GM19025 (cell line): ENCODE results near the gene DCAF8.

Experiments used
- ATAC-seq: cut with Tn5 transposase; IDR thresholded peaks from one replicate; pipeline ENCODE4 v1.9.1; 2021; ENCODE audit warnings: mild to moderate bottlenecking, low read depth, moderate library complexity; ENCODE audit not compliant: unreplicated experiment

Gene DCAF8

DNA sequence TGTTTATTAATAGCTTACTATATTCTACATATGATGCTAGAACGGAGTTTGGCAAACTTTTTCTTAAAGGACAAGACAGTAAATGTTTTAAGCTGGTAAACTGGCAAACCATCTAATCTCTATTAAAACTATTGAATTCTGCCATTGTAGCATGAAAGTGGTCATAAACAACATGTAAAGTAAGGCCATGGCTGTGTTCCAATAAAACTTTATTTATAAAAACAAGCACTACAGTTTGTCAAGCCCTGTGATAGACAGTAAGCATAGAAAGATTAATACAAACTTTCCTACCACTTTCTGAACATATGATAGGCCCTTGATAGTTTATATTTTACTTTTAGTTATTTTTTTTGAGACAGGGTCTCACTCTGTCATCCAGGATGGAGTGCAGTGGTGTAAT is 34.8 kb downstream of the DCAF8 start:
- no peak for ATAC-seq

DNA sequence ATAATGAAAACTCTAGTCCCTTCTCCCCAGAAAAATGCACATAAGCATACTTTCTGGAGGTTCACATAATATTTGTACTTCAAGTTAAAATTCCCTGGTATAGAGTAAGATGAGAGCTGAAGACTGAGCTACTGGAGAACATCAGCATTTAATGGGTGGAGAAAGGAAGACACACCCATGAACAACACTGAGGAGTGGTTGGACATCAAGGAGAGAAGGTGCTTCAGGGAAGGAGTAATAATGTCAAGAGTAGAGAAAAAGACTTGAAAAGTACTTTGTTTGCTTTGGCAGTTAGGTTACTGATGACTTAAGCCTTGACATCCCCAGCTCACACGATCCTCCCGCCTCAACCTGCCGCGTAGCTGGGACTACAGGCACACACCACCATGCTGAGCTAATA is 35.3 kb downstream of the DCAF8 start:
- ATAC-seq, result no peak

DNA sequence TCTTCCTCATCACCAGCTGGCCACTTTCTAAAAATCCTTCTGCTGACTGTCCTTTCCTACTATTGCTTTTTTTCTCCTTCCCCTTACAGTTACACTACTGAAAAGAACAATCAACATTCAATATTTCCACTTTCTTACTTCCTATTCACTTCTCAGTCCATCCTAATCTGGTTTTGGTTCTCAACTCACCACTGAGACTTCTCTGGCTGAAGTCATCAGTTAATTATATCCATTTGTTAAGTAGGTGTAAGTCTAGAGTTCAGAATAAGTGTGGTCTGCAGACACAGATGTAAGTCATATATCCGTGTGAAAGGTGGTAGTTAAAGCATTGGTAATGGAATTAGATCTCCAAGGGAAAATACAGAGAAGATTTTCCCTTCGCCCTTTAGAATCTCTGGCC is 35.7 kb downstream of the DCAF8 start:
- ATAC-seq, result no peak

DNA sequence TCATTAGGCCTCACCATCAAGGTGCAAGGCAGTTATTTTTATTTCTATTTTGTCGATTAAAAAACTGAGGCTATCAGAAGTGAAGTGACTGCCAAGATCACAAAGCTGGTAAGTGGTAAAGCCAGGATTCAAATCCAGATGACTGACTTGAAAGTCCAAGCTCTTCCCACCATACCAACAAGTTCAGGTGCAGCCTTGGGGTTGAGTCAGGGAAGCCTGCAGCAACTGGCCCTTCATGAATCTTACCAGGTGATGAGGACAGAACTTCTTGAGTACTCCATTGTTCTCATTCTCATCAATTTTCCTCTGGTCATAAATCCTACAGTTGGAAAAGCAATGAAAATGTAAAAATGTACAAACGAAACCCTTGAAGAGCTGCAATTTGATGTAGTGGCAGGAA is 37.0 kb downstream of the DCAF8 start:
- no peak for ATAC-seq

DNA sequence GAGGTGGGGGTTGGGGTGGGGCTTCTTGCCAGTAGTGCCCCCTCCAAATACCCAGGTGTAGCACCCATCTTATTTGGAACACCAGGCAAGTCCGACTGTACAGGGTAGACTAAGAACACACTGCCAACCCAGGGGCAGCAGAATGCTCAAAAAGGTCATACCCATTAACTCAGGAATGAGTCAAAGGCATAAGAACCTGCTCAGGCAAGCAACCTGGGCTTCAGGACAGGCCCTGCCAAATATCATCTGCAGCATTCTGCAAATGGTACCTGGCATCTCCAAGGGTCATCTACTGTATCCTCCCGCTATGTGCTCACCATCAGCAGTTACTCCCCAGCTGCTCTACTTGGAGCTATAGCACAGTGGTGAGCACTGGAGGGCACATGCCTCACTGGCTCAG is 37.7 kb downstream of the DCAF8 start:
- no peak for ATAC-seq

DNA sequence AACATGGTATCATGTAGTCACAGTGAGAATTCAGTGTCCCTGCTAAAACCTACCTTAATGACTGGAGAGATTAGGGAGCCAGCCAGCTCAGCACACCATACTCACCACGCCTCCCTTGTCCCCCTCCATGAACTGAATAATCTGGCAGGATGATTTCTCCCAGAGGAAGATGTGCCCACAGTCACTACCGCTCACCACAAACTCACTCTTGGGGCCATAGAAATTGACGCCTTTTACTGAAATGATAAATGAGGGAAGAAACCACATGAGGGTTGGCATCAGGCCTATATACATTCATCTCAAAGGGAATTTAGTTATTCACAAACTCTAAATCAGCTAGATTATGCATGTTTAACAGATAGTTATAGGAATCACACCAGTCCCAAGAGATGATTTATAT is 39.8 kb downstream of the DCAF8 start:
- no peak for ATAC-seq

DNA sequence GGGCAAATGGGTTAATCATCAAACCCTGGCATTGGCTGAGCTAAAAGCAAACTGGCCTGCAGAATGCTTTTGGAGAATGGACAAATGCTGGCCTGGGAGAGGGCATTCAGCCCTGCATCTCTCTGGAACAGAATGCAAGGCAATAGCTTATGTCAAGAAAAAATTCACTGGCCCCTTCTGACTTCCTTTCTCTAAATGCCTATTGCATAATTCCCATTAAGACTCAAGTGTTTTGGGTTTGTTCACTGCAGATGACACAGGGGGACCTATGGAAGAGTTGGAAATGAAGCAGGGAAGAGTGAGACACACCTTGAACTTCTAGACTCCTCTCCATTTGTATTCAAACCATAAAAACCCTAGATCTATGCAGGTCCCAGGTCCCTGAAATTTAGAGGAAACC is 41.3 kb downstream of the DCAF8 start:
- no peak for ATAC-seq

DNA sequence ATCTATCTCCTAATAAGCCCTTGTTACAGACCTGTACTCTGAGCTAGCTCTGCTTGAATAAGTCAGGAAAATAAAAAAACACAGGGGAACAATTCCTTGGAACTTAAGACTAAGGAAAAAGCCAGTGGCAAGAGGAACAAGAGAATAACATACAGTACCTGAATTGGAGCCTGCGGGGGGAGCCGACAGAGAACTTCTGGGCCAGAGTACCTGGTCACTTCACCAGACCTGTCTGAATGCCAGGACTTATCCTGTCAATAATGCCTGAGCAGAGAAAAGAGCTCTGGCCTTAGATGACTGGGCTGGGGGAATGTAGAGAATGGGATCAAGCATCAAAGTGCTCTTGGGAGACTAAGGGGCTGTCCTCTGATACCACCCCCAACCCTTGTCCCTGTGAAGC is 42.0 kb downstream of the DCAF8 start:
- ATAC-seq, result no peak

DNA sequence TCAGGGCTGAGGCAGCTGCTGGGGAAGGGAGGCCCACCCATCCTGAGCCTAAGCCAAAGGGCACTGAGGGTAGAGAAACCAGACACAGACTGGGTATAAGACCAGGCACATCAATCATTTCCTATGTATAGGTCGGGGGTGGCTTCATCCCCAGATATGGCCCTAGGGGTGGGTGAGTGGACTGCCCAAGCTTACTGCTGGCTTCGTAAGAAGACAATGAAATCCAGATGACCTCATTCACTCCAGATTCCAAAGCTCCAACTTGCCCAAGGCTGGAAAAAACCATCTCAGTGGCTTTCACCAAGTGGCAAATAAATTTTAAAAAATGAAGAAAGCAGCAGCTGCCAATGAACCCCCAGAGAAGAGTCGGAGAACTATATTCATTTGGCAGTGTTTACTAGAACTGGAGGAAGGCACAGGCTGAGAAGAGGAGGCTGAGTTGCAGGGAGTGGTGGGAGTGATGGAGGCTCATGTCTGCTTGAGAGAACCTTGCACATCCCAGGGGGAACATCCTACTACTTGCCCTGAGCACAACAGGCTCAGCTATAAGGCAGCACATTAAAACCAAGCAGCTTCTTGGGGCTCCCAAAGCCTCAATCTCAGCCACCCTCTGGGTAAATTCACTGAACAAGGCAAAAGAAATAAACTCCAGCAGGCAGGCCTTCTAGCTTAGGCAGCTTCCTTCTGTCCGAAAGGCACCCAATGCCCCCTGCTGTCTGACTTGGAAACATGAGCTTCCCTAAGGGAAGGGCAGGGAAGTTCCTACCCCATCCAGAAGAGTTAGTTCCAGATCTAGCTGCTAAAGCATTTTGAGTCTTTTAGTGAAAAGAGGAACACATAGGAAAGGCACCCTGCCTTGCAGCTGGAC is 43.1 kb downstream of the DCAF8 start:
- ATAC-seq, result no peak

DNA sequence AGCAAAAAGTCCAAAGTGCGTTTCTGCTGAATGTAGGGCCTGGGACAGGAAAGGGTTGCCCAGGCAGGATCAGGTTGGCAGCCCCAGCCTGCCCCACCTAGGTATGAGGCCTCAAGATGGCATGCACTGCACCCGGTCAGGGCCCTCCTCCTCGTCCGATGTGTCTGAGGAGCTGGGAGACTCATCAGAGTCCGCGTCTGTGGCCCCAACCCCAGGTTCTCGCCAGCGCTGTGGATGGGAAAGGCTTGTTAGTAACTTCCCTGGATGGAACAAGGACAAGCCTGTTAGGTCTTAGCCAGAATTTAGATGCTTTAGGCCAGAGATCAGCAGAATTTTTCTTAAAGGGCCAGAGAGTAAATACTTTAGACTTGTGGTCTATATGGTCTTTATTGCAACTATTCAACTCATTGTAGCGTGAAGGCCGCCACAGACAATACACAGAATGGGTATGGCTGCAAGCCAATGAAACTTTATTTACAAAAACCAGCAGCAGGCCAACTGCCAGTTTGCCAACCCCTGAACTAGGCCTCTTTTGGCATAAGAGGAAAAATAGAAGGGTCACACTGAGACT is 44.8 kb downstream of the DCAF8 start:
- ATAC-seq, result no peak

DNA sequence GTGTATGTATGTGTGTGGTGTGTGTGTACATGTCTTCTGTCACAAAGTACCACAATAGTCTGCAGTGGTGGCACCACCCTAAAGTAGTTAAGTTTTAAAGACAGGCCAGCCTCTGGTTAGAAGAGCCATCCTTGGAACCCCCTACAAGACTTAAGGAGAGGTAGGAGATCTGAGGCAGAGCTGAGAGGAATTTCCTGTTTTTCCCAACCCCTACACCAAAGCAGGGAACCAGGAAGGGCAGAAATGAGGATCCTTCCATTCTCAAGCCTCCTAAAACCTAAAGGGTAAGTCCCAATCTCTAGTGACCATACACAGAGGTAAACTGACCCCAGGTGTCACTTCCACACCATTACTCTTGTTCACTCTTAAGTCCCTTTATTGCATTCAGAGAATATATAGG is 46.0 kb downstream of the DCAF8 start:
- no peak for ATAC-seq

DNA sequence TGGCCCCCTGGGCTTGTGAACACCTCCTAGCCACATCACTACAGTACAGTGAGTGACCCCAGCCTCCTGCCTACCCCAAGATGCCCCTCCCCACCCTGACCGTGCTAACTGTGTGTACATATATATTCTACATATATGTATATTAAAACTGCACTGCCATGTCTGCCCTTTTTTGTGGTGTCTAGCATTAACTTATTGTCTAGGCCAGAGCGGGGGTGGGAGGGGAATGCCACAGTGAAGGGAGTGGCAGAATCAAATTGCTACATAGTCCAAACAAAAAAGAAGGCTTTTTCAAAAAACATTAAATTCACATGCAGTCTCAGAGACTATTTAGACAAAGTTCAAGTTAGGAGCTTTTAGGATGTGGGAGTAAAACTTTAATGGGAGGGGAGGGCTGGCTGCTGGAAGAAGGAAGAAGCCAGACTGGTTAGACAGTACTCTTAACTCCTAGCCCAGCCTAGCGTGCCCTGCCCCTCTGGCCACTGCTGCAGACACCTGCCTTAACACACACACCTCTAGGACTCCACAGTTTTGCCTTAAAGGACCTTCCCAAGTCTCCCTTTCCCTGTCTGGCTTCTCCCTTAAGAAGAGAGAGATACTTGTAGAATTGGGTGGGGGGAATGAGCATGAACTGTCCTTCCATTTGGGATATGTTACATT is 47.7 kb downstream of the DCAF8 start:
- ATAC-seq, result no peak

DNA sequence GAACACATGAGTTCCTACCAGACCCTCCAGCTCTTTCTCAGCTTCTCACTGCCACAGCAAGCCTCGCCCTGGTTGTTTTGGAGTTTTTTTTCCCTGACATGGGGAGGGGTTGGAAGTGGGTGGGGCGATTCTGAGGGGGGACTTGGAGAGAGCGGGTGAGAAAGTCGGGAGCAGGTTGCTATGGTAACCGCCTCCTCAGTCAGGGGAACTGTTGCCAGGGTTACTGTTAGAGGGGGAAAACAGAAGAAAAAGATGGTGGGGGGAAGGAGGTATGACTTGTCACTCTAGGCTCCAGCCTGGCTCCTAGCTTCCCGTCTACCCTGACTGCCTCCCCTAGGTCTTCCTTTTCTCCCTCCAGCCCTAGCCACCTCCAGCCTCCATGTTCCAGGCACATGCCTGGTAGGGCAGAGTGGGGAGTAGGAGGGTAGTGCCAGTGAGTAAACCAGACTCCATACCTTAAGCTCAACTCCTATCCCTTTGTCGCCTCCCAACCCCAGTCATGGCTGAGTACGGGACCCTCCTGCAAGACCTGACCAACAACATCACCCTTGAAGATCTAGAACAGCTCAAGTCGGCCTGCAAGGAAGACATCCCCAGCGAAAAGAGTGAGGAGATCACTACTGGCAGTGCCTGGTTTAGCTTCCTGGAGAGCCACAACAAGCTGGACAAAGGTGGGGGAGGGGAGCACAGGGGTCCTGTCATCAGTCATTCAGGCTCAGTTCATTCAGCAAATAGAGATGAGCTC is 51.1 kb downstream of the DCAF8 start:
- no peak for ATAC-seq

DNA sequence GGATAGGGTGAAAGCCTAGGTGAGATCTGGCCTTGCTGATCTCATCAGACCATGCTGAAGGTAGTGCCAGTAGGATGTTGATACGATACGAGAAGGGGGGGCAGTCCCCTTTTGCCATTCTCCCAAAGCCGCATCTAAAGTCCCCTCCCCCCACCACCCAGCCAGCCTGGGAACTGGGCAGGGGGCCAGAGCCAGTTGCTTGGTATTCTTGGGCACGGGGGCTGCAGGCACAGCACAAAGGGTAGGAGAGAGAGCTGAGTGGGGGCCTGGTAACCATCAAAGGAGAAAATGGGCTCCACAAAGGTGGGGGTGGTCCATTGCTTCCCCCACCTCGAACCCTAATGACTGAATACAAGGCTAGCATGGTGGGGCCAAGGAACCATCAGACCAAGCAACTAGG is 51.8 kb downstream of the DCAF8 start:
- ATAC-seq, result no peak

DNA sequence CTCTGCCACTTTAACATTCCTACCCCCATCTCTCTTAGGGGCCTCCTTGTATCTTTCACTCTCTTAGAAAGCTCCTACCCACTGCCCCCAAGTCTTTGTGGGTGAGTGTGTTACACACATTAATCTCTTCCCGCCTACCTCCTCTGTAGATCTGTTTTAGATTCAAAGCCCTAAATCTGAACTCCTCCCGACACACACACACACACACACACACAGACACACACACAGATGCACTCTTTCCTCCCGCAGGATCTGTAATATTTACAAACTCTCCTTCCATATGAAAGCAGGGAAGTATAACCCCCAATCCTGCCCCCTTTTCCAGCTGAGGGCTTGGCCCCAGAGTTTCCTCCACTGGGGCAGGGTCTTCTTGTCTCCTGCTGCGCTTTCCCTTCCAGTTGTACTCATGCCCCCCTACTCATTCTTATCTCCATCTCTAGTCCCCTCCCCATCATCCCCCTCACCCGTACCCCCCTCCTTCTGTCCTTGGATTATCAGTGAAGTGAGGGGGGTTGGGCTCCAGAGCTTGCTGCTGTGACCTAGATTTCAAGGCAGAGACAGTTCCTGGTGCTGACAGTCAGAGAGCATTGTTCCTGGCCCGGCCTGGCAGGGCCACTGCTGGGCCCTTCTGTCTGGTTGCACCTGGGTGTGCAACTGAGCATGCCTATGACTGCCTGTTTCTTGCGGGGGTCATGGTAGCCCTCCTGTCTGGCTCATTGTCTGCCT is 52.9 kb downstream of the DCAF8 start:
- ATAC-seq, result no peak

DNA sequence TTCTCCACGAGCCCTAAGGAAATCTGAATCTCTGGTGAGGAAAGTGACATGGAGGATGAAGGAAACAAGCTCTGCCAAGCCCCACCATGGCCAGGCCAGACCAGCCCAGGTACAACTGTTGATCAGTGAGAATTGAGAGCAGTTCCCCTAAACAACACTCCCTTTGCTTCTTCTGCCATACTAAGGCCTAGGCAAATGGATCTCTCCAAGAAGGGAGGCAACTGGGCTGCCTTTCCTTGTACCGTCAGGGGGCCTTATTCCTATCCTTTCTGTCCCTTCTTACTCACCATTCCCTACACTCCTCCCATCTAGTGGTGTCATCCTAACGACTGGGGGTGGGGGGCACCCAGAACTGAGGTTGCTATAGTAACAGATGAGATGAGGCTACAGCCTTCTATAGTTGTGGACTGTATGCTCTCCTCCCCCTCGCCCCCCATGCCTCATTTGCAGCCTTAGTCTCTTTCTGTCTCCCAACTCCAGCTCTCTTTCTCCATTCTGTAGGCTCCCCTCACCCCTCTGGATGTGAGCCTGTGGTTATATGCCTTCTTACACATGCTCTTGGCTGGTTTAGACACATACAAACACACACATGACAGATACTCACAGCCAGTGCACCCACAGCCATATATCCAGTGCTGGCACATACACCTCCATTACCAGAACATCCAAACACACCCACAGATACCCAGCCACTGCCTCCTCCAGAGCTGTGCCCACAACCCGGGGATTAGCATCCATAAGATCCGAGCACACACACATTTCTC is 53.6 kb downstream of the DCAF8 start:
- no peak for ATAC-seq

DNA sequence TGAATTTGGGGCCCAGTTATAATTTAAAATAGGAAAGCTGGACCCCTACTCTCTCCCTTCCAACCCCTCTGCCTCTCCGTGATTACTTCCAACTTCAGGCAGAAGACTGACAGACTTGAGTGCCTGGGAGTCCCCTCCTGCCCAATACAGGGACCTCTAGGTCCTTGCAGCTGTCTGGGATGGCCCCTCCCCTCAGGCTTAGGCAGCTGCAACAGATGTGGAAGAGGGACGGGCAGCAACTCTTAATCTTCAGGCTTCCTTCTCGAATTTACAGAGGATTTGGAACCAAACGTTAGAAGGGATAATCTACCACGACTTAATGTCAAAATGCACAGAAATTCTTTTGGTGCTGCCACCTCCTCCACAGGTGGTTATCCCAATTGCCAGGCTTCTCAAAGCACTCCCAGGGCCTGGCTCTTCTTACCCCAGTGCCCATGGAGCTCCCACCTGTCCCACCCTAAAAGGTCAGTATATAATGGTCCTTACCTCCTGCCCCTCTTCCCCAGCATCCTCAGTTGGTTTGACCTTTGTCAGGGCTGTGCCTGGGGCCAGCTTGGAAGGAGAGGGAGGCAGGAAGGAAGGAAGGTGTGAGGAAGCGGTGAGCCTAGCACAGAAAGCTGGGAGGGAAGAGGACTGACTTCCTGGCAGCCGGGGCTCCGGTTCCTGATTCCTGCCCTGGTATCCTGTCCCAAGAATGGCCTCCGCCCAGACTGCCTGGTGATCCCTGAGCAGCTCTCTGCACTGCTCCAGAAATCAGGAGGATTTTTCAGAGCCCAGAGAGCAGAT is 54.4 kb downstream of the DCAF8 start:
- no peak for ATAC-seq

DNA sequence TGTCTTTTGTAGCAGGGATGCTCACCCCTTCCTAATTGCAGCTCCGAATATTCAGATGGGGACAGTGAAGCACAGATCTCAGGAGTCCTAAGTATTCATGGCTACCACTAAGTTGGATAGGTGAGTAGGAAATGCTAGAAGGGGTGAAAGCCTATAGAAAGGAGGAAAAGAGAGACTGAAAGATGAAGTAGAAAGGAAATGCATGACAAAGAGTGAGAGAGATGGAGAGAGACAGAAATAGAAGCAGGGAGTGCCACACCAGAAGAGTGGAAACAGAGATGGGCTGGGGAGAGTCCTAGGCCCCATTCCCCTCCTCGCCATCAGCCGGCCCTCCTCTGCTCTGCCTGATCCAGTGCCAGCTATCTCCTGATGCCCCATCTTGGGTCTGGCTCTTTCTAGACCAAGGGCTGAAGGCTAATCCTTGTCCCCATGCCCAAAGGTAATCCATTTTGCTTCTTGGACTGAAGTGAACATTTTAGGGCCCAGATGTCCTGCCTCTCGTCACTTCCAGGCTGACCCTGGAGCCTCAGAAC is 55.2 kb downstream of the DCAF8 start:
- ATAC-seq, result no peak
